ENCODE measurements around the gene ARID5B. TPM values are rescaled to one million over a fixed set of nuclear protein-coding genes. Genes with fewer than 3 reads are reported as not detected.

Gene ARID5B
- total RNA-seq, 1 experiment from 2014 or later = 1.3 TPM

GRCh38 chr10:62082729-62083411 is 181.4 kb downstream of the ARID5B start:
- peak overlapping the region; percentile 94 for H3K27ac ChIP-seq (ENCODE audit: low read length)
- no peaks in the 10 kb centered on the region for H3K9me3 ChIP-seq (ENCODE audit: low read length)
- H3K4me3 ChIP-seq (ENCODE audit: low read length) = peak overlapping the region; percentile 52
- H3K36me3 ChIP-seq (ENCODE audit: insufficient read depth, low read length) = no peaks in the 10 kb centered on the region
- H3K9me2 ChIP-seq (replicated peaks; ENCODE audit: insufficient read depth, low read length) = no peaks in the 10 kb centered on the region
- no peaks in the 10 kb centered on the region for H3K79me2 ChIP-seq (ENCODE audit: low read length)
- H2AFZ ChIP-seq (ENCODE audit: low read length) = peak overlapping the region; percentile 70
- peak overlapping the region; percentile 72 for H3K9ac ChIP-seq (ENCODE audit: low read length)
- peaks cover 79% of the 10 kb centered on the region for H3K4me1 ChIP-seq (ENCODE audit: low read length)
- no peaks in the 10 kb centered on the region for H3K27me3 ChIP-seq (ENCODE audit: low read length)
- DNase-seq = peak; percentile 83
- H4K20me1 ChIP-seq (ENCODE audit: insufficient read depth, low read depth, low read length) = no peaks in the 10 kb centered on the region
- peak overlapping the region; percentile 69 for H3K4me2 ChIP-seq (ENCODE audit: low read depth, low read length, poor library complexity, severe bottlenecking)

- DNase-seq = peak; percentile 86
- no peaks in the 10 kb centered on the region for H3K27me3 ChIP-seq (ENCODE audit: low read length)
- peaks cover 71% of the 10 kb centered on the region for H3K4me1 ChIP-seq (ENCODE audit: low read length)
- H3K9me3 ChIP-seq (ENCODE audit: low read length) = no peaks in the 10 kb centered on the region
- H3K79me2 ChIP-seq (ENCODE audit: low read length) = no peaks in the 10 kb centered on the region
- H3K36me3 ChIP-seq (ENCODE audit: insufficient read depth, low read length) = no peaks in the 10 kb centered on the region
- H2AFZ ChIP-seq (ENCODE audit: low read length) = 0 out of 2 replicates have a peak overlapping the region, but pooled peaks have one; percentile 70
- peak overlapping the region; percentile 69 for H3K4me2 ChIP-seq (ENCODE audit: low read depth, low read length, poor library complexity, severe bottlenecking)
- H4K20me1 ChIP-seq (ENCODE audit: insufficient read depth, low read depth, low read length) = no peaks in the 10 kb centered on the region
- peak overlapping the region; percentile 94 for H3K27ac ChIP-seq (ENCODE audit: low read length)
- no peaks in the 10 kb centered on the region for H3K9me2 ChIP-seq (replicated peaks; ENCODE audit: insufficient read depth, low read length)
- peak overlapping the region; percentile 72 for H3K9ac ChIP-seq (ENCODE audit: low read length)
- peak overlapping the region; percentile 52 for H3K4me3 ChIP-seq (ENCODE audit: low read length)
Observed at GRCh38 chr10:62083412-62084267, 182.1 kb downstream of the ARID5B start.

- H4K20me1 ChIP-seq (ENCODE audit: insufficient read depth, low read depth, low read length) = no peaks in the 10 kb centered on the region
- DNase-seq = no peak
- no peaks in the 10 kb centered on the region for H3K79me2 ChIP-seq (ENCODE audit: low read length)
- H3K9me3 ChIP-seq (ENCODE audit: low read length) = no peaks in the 10 kb centered on the region
- no peak overlapping the region for H2AFZ ChIP-seq (ENCODE audit: low read length)
- peak overlapping the region; percentile 94 for H3K27ac ChIP-seq (ENCODE audit: low read length)
- peaks cover 66% of the 10 kb centered on the region for H3K4me1 ChIP-seq (ENCODE audit: low read length)
- no peak overlapping the region for H3K9ac ChIP-seq (ENCODE audit: low read length)
- no peaks in the 10 kb centered on the region for H3K9me2 ChIP-seq (replicated peaks; ENCODE audit: insufficient read depth, low read length)
- peak overlapping the region; percentile 69 for H3K4me2 ChIP-seq (ENCODE audit: low read depth, low read length, poor library complexity, severe bottlenecking)
- H3K4me3 ChIP-seq (ENCODE audit: low read length) = no peak overlapping the region
- no peaks in the 10 kb centered on the region for H3K36me3 ChIP-seq (ENCODE audit: insufficient read depth, low read length)
- H3K27me3 ChIP-seq (ENCODE audit: low read length) = no peaks in the 10 kb centered on the region
Observed at GRCh38 chr10:62084451-62084850, 183.0 kb downstream of the ARID5B start.

- H4K20me1 ChIP-seq (ENCODE audit: insufficient read depth, low read depth, low read length) = no peaks in the 10 kb centered on the region
- H3K27ac ChIP-seq (ENCODE audit: low read length) = peak overlapping the region; percentile 94; the same call in 1 of the 2 replicates
- H3K4me3 ChIP-seq (ENCODE audit: low read length) = no peak overlapping the region
- no peak for DNase-seq
- no peaks in the 10 kb centered on the region for H3K9me2 ChIP-seq (replicated peaks; ENCODE audit: insufficient read depth, low read length)
- no peak overlapping the region for H3K4me2 ChIP-seq (ENCODE audit: low read depth, low read length, poor library complexity, severe bottlenecking)
- H2AFZ ChIP-seq (ENCODE audit: low read length) = no peak overlapping the region
- H3K4me1 ChIP-seq (ENCODE audit: low read length) = peaks cover 56% of the 10 kb centered on the region
- H3K9me3 ChIP-seq (ENCODE audit: low read length) = no peaks in the 10 kb centered on the region
- H3K36me3 ChIP-seq (ENCODE audit: insufficient read depth, low read length) = no peaks in the 10 kb centered on the region
- no peaks in the 10 kb centered on the region for H3K27me3 ChIP-seq (ENCODE audit: low read length)
- no peak overlapping the region for H3K9ac ChIP-seq (ENCODE audit: low read length)
- H3K79me2 ChIP-seq (ENCODE audit: low read length) = no peaks in the 10 kb centered on the region
Observed at GRCh38 chr10:62085404-62085803, 183.9 kb downstream of the ARID5B start.

DNA sequence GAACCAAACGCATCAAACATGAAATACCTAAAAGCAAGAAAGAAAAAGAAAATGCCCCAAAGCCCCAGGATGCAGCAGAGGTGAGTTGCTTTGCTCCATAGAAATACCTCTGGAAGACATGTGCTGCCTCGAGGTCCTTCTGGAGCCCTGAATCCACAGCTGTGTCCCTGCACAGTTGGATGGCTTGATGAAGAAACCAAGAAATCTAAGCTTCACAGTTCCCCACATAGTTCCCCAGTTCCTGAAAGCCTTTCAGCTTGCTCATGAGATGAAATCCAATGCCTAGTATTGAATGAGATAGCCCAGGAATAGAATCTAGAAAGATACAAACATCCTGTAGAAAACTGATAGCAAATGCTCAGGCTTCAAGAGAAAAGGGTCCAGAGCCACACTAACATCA is 184.3 kb downstream of the ARID5B start:
- Histone ChIP-seq H3K9ac (ENCODE audit: low read length) (no peak overlapping the region), H3K27ac (ENCODE audit: low read length) (no peak overlapping the region), H3K36me3 (ENCODE audit: insufficient read depth, low read length) (no peaks in the 10 kb centered on the region), H3K4me3 (ENCODE audit: low read length) (no peak overlapping the region), H4K20me1 (ENCODE audit: insufficient read depth, low read depth, low read length) (no peaks in the 10 kb centered on the region), H3K4me2 (ENCODE audit: low read depth, low read length, poor library complexity, severe bottlenecking) (no peak overlapping the region), H3K9me3 (ENCODE audit: low read length) (no peaks in the 10 kb centered on the region), H3K27me3 (ENCODE audit: low read length) (no peaks in the 10 kb centered on the region), H2AFZ (ENCODE audit: low read length) (no peak overlapping the region), H3K4me1 (ENCODE audit: low read length) (peaks cover 52% of the 10 kb centered on the region), H3K79me2 (ENCODE audit: low read length) (no peaks in the 10 kb centered on the region), H3K9me2 (replicated peaks; ENCODE audit: insufficient read depth, low read length) (no peaks in the 10 kb centered on the region)
- DNase-seq = no peak

DNA sequence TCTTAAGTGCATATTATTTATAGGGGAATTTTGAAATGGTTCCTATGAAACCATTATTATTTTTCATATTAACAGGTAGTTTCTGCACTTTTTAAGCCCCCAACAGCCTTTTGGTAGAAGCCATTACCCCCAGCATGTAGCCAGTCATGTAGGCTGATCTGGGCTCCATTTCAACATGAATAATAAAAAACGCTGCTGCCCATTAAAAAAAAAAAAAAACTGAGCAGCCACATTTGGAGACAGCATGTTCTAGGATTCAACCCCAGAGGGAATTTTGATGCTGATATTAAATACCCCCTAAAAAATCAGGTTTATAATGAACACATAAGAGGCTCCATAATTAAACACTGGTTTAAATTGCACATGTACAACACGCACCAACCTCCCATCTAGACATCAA is 185.8 kb downstream of the ARID5B start:
- H2AFZ ChIP-seq (ENCODE audit: low read length) = no peak overlapping the region
- no peak overlapping the region for H3K4me3 ChIP-seq (ENCODE audit: low read length)
- H3K27me3 ChIP-seq (ENCODE audit: low read length) = no peaks in the 10 kb centered on the region
- H3K9ac ChIP-seq (ENCODE audit: low read length) = no peak overlapping the region
- no peaks in the 10 kb centered on the region for H3K36me3 ChIP-seq (ENCODE audit: insufficient read depth, low read length)
- peaks cover 37% of the 10 kb centered on the region for H3K4me1 ChIP-seq (ENCODE audit: low read length)
- no peaks in the 10 kb centered on the region for H3K79me2 ChIP-seq (ENCODE audit: low read length)
- H3K9me3 ChIP-seq (ENCODE audit: low read length) = no peaks in the 10 kb centered on the region
- no peak for DNase-seq
- H3K27ac ChIP-seq (ENCODE audit: low read length) = no peak overlapping the region
- no peaks in the 10 kb centered on the region for H3K9me2 ChIP-seq (replicated peaks; ENCODE audit: insufficient read depth, low read length)
- no peak overlapping the region for H3K4me2 ChIP-seq (ENCODE audit: low read depth, low read length, poor library complexity, severe bottlenecking)
- no peaks in the 10 kb centered on the region for H4K20me1 ChIP-seq (ENCODE audit: insufficient read depth, low read depth, low read length)

- H3K9me2 ChIP-seq (replicated peaks; ENCODE audit: insufficient read depth, low read length) = no peaks in the 10 kb centered on the region
- H3K9me3 ChIP-seq (ENCODE audit: low read length) = no peaks in the 10 kb centered on the region
- no peaks in the 10 kb centered on the region for H3K27me3 ChIP-seq (ENCODE audit: low read length)
- H4K20me1 ChIP-seq (ENCODE audit: insufficient read depth, low read depth, low read length) = no peaks in the 10 kb centered on the region
- H3K4me1 ChIP-seq (ENCODE audit: low read length) = peaks cover 24% of the 10 kb centered on the region
- H2AFZ ChIP-seq (ENCODE audit: low read length) = no peak overlapping the region
- no peak overlapping the region for H3K4me2 ChIP-seq (ENCODE audit: low read depth, low read length, poor library complexity, severe bottlenecking)
- H3K4me3 ChIP-seq (ENCODE audit: low read length) = no peak overlapping the region
- H3K79me2 ChIP-seq (ENCODE audit: low read length) = no peaks in the 10 kb centered on the region
- H3K27ac ChIP-seq (ENCODE audit: low read length) = no peak overlapping the region
- DNase-seq = no peak
- H3K36me3 ChIP-seq (ENCODE audit: insufficient read depth, low read length) = no peaks in the 10 kb centered on the region
- H3K9ac ChIP-seq (ENCODE audit: low read length) = no peak overlapping the region
Observed at GRCh38 chr10:62088786-62089185, 187.3 kb downstream of the ARID5B start.

GRCh38 chr10:62092301-62093030 is 191.0 kb downstream of the ARID5B start:
- H3K27me3 ChIP-seq (ENCODE audit: low read length) = no peaks in the 10 kb centered on the region
- H3K27ac ChIP-seq (ENCODE audit: low read length) = no peak overlapping the region

More at GRCh38 chr10:62092301-62093030, 191.0 kb downstream of the ARID5B start:
- no peaks in the 10 kb centered on the region for H3K9me2 ChIP-seq (replicated peaks; ENCODE audit: insufficient read depth, low read length)
- H3K4me2 ChIP-seq (ENCODE audit: low read depth, low read length, poor library complexity, severe bottlenecking) = no peak overlapping the region
- no peaks in the 10 kb centered on the region for H3K9me3 ChIP-seq (ENCODE audit: low read length)
- H4K20me1 ChIP-seq (ENCODE audit: insufficient read depth, low read depth, low read length) = no peaks in the 10 kb centered on the region
- peaks cover 4% of the 10 kb centered on the region for H3K4me1 ChIP-seq (ENCODE audit: low read length)
- H3K36me3 ChIP-seq (ENCODE audit: insufficient read depth, low read length) = no peaks in the 10 kb centered on the region
- H3K4me3 ChIP-seq (ENCODE audit: low read length) = no peak overlapping the region
- no peak overlapping the region for H2AFZ ChIP-seq (ENCODE audit: low read length)
- no peak for DNase-seq
- H3K9ac ChIP-seq (ENCODE audit: low read length) = no peak overlapping the region
- H3K79me2 ChIP-seq (ENCODE audit: low read length) = no peaks in the 10 kb centered on the region

Data from Karpas-422 (cell line).